Activated CD4-positive, alpha-beta T cell treated with anti-CD3 and anti-CD28 coated beads for 36 hours (primary cell): ENCODE results near the gene GSC2. TPM values are rescaled to one million over a fixed set of nuclear protein-coding genes. Genes with fewer than 3 reads are reported as not detected.

Experiments used
- ATAC-seq: fragments of 200-7000 bp; cut with Tn5 transposase; one replicate; pipeline ENCODE4 v1.10.0; 2021; ENCODE audit warnings: mild to moderate bottlenecking, moderate library complexity
- CTCF ChIA-PET: fragments of 350-600 bp; sonication (Branson Sonifier 250); formaldehyde crosslinking; loops from one replicate; lab custom pipeline; 2021; ENCODE audit warnings: antibody characterized with exemption; lab: Charles Lee
- POLR2A ChIA-PET: fragments of 350-600 bp; sonication (Branson Sonifier 250); formaldehyde crosslinking; loops from one replicate; lab custom pipeline; 2021; ENCODE audit warnings: antibody characterized with exemption, inconsistent platforms; lab: Charles Lee
- DNase-seq: peaks from one replicate; pipeline ENCODE4 v3.0.0-alpha.2; 2020
- H3K27ac Mint-ChIP-seq: one replicate; pipeline ENCODE4 v1.8.0; 2021; ENCODE audit warnings: mixed read lengths
- H3K27me3 Mint-ChIP-seq: one replicate; pipeline ENCODE4 v1.8.0; 2021; ENCODE audit warnings: mixed read lengths
- H3K36me3 Mint-ChIP-seq: one replicate; pipeline ENCODE4 v1.8.0; 2021; ENCODE audit warnings: low read depth, mixed read lengths
- H3K4me1 Mint-ChIP-seq: one replicate; pipeline ENCODE4 v1.8.0; 2021; ENCODE audit warnings: mixed read lengths
- H3K4me3 Mint-ChIP-seq: one replicate; pipeline ENCODE4 v1.8.0; 2021; ENCODE audit warnings: mild to moderate bottlenecking, moderate library complexity, mixed read lengths
- H3K9me3 Mint-ChIP-seq: one replicate; pipeline ENCODE4 v1.8.0; 2021; ENCODE audit warnings: low read depth, mixed read lengths
- intact Hi-C, 2 experiments: fragments of 100-400 bp; cut with DNase I in 1 of 2; cut with micrococcal nuclease in 1 of 2; formaldehyde crosslinking; loops; one replicate each; pipeline versions ENCODE4 v1.14.2 to v1.15.1; 2022 to 2024; cut with DNase I, micrococcal nuclease
- total RNA-seq, 2 experiments: library from RNA; stranded (reverse); gene quantifications; one replicate each; pipeline ENCODE4 v1.2.3, GENCODE V29; 2021

The GSC2 gene, protein sequence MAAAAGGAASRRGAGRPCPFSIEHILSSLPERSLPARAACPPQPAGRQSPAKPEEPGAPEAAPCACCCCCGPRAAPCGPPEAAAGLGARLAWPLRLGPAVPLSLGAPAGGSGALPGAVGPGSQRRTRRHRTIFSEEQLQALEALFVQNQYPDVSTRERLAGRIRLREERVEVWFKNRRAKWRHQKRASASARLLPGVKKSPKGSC
- total RNA-seq = not detected

- CTCF ChIA-PET = interaction anchor here (0.7 kb wide), 1 partner anchor 121 kb away, joined by 3 read pairs; no protein-coding TSS in a partner anchor
- no peak for DNase-seq
- H3K27me3 Mint-ChIP-seq = peaks cover 31% of the 10 kb centered on the region
- peak within 1 kb of the TSS; percentile 24 for H3K4me3 Mint-ChIP-seq
- intact Hi-C loops = loop anchor here in 1 of 2 experiments (10.0 kb wide), 1 partner anchor 705 kb away; the partner anchor contains the start of genes GNB1L and RTL10
- no peaks in the 10 kb centered on the region for H3K9me3 Mint-ChIP-seq
- H3K27ac Mint-ChIP-seq = no peak within 1 kb of the TSS
- H3K36me3 Mint-ChIP-seq = no peaks in the 10 kb centered on the region
- ATAC-seq = no peak
- POLR2A ChIA-PET = no interaction called here
- peaks cover 5% of the 10 kb centered on the region for H3K4me1 Mint-ChIP-seq
These were observed at the start of gene GSC2 for GRCh38 chr22:19149991-19150390. TSS of gene GSC2 (minus strand) at chr22:19150292. CDS start at chr22:19150283, 9 bp downstream.

DNA sequence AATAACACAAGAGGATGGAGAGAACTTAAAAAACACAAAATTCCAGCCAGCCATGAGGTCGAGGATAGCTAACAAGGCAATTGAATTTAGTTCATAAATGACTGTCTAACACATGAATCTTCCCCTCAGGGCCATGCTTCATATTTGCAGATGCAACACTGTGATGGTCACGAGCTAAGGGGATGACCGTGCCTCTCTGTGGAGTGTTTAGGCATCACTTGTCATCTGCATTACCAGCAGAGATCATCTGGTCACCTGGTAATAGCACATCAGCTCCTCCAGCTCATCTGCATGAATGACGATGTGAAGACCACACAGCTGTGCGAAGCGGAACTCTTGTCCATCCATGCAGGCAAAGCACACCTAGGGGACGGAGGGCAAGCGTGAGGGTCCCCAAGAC lies 49.4 kb upstream of the GSC2 start:
- intact Hi-C loops = no loop called here
- no peak for ATAC-seq
- POLR2A ChIA-PET = no interaction called here
- CTCF ChIA-PET = no interaction called here
- Mint-ChIP-seq H3K4me1 (peaks cover 5% of the 10 kb centered on the region), H3K4me3 (no peak overlapping the region), H3K36me3 (no peaks in the 10 kb centered on the region), H3K27ac (no peak overlapping the region), H3K27me3 (no peaks in the 10 kb centered on the region), H3K9me3 (no peaks in the 10 kb centered on the region)
- DNase-seq = no peak

- H3K36me3 Mint-ChIP-seq = no peaks in the 10 kb centered on the region
- H3K9me3 Mint-ChIP-seq = peaks cover 2% of the 10 kb centered on the region
- H3K4me1 Mint-ChIP-seq = peaks cover 5% of the 10 kb centered on the region
- H3K4me3 Mint-ChIP-seq = no peak overlapping the region
- no peak overlapping the region for H3K27ac Mint-ChIP-seq
- no peak for ATAC-seq
- H3K27me3 Mint-ChIP-seq = no peaks in the 10 kb centered on the region
- intact Hi-C loops = no loop called here
- ChIA-PET POLR2A (no interaction called here), CTCF (interaction anchor here (1.0 kb wide), 1 partner anchor 8 kb away, joined by 3 read pairs; no protein-coding TSS in a partner anchor)
- no peak for DNase-seq
These were observed 48.1 kb upstream of the GSC2 start for GRCh38 chr22:19197997-19198865.

- intact Hi-C loops = no loop called here
- no peak for ATAC-seq
- POLR2A ChIA-PET = no interaction called here
These were observed 46.9 kb upstream of the GSC2 start for GRCh38 chr22:19196841-19197612.

GRCh38 chr22:19195796-19196731 lies 46.0 kb upstream of the GSC2 start:
- Mint-ChIP-seq H3K4me3 (no peak overlapping the region), H3K9me3 (peaks cover 2% of the 10 kb centered on the region), H3K27ac (no peak overlapping the region), H3K27me3 (no peaks in the 10 kb centered on the region), H3K4me1 (peaks cover 5% of the 10 kb centered on the region), H3K36me3 (no peaks in the 10 kb centered on the region)
- intact Hi-C loops = no loop called here
- CTCF ChIA-PET = no interaction called here
- no peak for ATAC-seq
- DNase-seq = no peak
- POLR2A ChIA-PET = no interaction called here

More at GRCh38 chr22:19196841-19197612, 46.9 kb upstream of the GSC2 start:
- H3K4me1 Mint-ChIP-seq = peaks cover 5% of the 10 kb centered on the region
- no peak overlapping the region for H3K27ac Mint-ChIP-seq
- DNase-seq = no peak
- no peaks in the 10 kb centered on the region for H3K27me3 Mint-ChIP-seq
- no peaks in the 10 kb centered on the region for H3K36me3 Mint-ChIP-seq
- CTCF ChIA-PET = interaction anchor here (0.5 to 1.0 kb wide), 2 partner anchors 9 to 12 kb away, joined by 3 read pairs; no protein-coding TSS in a partner anchor
- peaks cover 2% of the 10 kb centered on the region for H3K9me3 Mint-ChIP-seq
- H3K4me3 Mint-ChIP-seq = no peak overlapping the region

GRCh38 chr22:19194766-19195536 lies 44.9 kb upstream of the GSC2 start:
- intact Hi-C loops = no loop called here
- Mint-ChIP-seq H3K4me3 (no peak overlapping the region), H3K4me1 (peaks cover 5% of the 10 kb centered on the region)

GRCh38 chr22:19193879-19194278 lies 43.8 kb upstream of the GSC2 start:
- DNase-seq (no peak), ATAC-seq (no peak)
- Mint-ChIP-seq H3K27me3 (no peaks in the 10 kb centered on the region), H3K4me3 (no peak overlapping the region), H3K36me3 (no peaks in the 10 kb centered on the region), H3K4me1 (peaks cover 5% of the 10 kb centered on the region), H3K27ac (no peak overlapping the region), H3K9me3 (peaks cover 2% of the 10 kb centered on the region)
- POLR2A ChIA-PET = no interaction called here
- intact Hi-C loops = no loop called here
- CTCF ChIA-PET = interaction anchor here (0.6 to 1.3 kb wide), 3 partner anchors 12 to 146 kb away, joined by 3 to 6 read pairs (median 3); no protein-coding TSS in a partner anchor

More at GRCh38 chr22:19194766-19195536, 44.9 kb upstream of the GSC2 start:
- ChIA-PET CTCF (interaction anchor here (0.8 to 1.3 kb wide), 2 partner anchors 11 to 18 kb away, joined by 3 to 6 read pairs; no protein-coding TSS in a partner anchor), POLR2A (no interaction called here)
- DNase-seq (no peak), ATAC-seq (no peak)
- H3K27ac Mint-ChIP-seq = no peak overlapping the region
- no peaks in the 10 kb centered on the region for H3K36me3 Mint-ChIP-seq
- H3K27me3 Mint-ChIP-seq = no peaks in the 10 kb centered on the region
- peaks cover 2% of the 10 kb centered on the region for H3K9me3 Mint-ChIP-seq

DNA sequence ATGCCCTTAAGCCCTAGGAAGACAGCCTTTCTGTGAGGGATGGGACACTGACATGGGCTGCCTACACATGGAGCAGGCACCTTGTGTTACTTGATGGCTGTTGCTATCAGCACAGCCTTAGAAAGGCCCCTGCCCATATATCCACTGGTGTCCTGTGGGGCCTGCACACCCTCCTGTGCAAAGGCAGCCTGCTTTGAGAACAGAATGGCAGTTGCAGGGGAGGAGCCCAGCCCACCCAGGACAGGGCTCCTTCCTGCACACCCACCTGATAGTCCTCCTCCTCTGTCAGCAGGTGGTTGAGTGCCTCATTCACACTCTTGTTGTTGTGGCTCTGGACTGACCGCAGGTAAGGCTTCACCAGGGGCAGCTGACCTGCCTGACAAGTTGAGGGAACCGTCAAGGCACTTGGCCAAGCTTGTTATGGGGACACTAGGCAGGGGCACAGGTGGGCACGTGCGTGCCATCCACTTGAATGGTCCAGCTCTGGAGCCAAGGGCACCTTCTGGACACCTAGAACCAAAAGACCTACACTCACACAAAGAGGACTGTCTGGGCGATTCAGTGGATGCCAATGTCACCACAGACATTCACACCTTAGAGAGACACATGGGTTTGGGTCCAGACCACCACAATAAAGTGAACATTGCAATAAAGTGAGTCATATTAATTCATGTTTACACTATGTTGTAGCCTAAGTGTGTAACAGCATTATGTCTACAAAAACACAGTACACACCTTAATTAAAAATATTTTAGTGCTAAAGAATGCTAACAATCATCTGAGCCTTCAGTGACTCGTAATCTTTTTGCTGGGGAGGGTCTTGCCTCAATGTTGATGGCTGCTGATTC lies 37.8 kb upstream of the GSC2 start:
- H3K9me3 Mint-ChIP-seq = no peaks in the 10 kb centered on the region
- ATAC-seq (no peak), DNase-seq (no peak)
- ChIA-PET POLR2A (no interaction called here), CTCF (no interaction called here)
- no peaks in the 10 kb centered on the region for H3K27me3 Mint-ChIP-seq
- no peaks in the 10 kb centered on the region for H3K4me1 Mint-ChIP-seq
- intact Hi-C loops = no loop called here
- no peak overlapping the region for H3K27ac Mint-ChIP-seq
- H3K36me3 Mint-ChIP-seq = no peaks in the 10 kb centered on the region
- H3K4me3 Mint-ChIP-seq = no peak overlapping the region

DNA sequence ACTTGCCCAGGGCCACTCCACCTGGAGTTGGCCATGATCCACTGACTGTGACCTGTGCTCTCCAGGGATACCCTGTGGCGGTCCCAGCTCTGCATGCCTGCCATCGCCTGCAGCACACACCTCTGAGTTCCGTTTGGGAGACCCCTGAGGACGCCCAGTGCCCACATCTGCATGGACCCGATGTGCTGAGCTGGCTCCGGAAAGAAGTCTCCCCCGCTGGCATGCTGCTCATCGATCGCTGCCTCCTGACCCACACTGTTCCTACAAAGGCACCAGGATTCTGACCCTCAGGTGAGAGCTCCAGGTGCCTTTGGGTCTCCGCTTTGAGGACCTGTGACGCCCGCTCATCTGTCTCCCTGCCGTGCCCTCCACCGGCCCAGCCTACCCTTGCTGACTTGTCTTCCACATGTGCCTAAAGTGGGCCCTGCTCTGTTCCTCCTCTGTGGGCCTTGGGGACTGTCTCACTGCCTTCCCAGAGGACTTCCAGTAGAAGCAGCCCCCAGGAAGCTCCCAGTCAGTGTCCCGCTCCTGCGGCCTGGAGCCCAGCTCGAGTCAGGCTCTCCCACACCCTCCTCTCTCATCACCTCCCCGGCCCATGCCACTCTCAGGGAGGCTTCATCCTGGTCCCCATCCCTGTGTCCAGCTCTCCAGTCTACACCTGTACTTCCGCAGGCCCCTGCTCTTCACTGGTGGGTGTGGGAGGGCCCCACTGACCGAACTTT lies 34.3 kb upstream of the GSC2 start:
- Mint-ChIP-seq H3K4me3 (no peak overlapping the region), H3K27me3 (no peaks in the 10 kb centered on the region), H3K4me1 (peaks cover 18% of the 10 kb centered on the region), H3K36me3 (no peaks in the 10 kb centered on the region), H3K27ac (no peak overlapping the region), H3K9me3 (no peaks in the 10 kb centered on the region)
- ChIA-PET CTCF (interaction anchor here (0.8 kb wide), 1 partner anchor 52 kb away, joined by 3 read pairs; no protein-coding TSS in a partner anchor), POLR2A (no interaction called here)
- DNase-seq (no peak), ATAC-seq (no peak)
- intact Hi-C loops = no loop called here
